ENCODE measurements around the gene FLAD1. TPM values are rescaled to one million over a fixed set of nuclear protein-coding genes. Genes with fewer than 3 reads are reported as not detected.
"Not testable (repeated sequence)": the region's sequence is repeated elsewhere in the genome, so short reads cannot be mapped to it uniquely, and the experiment has no call there.

FLAD1 gene
- total and polyA plus RNA-seq, 11 donors = 19.4 to 50.7 (median 27.4) TPM

- ATAC-seq (peak; percentile 86 to 93 (median 88)), DNase-seq (peak; percentile 95 to 99 (median 98))
- H3K27ac ChIP-seq = peak within 1 kb of the TSS; percentile 92 to 99 (median 99)
- intact Hi-C loops (cut with DNase I) = loop anchor here in 4 of 10 donors (1.0 to 5.0 kb wide), 6 partner anchors 9 to 78 kb away; partner anchors contain the start of genes ZBTB7B (in 2 of the 4), ADAM15 (in 1 of the 4), FLAD1 (in 1 of the 4) and PMVK (in 1 of the 4)
- no peaks in the 10 kb centered on the region for H3K9me3 ChIP-seq
- 0 to 1% (median 0%) methylated on average over 46 to 47 of the region's 47 CpGs for WGBS, 4 donors
- H3K36me3 ChIP-seq = peaks cover 0 to 13% (median 5%) of the 10 kb centered on the region in 9 donors
- H3K4me3 ChIP-seq = peak within 1 kb of the TSS; percentile 51 to 84 (median 74)
- no peaks in the 10 kb centered on the region for H3K27me3 ChIP-seq
- H3K4me1 ChIP-seq = peaks cover 22 to 61% (median 50%) of the 10 kb centered on the region in 12 donors
- TF ChIP-seq POLR2A (IDR thresholded peaks at IDR 0.05) (peak in 1 of 2 donors; percentile 51), CTCF (IDR thresholded peaks at IDR 0.05) (no peak)
Measured at GRCh38 chr1:154974102-154974807, 8.9 kb upstream of the FLAD1 start, which contains the start of gene CKS1B. CKS1B (plus strand) TSS chr1:154974681; CDS start chr1:154974746, 65 bp downstream.

- WGBS, 4 donors = 0% methylated on average over 30 of the region's 30 CpGs
- peaks cover 21 to 54% (median 44%) of the 10 kb centered on the region in 12 donors for H3K4me1 ChIP-seq
- H3K36me3 ChIP-seq = peaks cover 0 to 14% (median 5%) of the 10 kb centered on the region in 9 donors
- H3K4me3 ChIP-seq = peak overlapping the region; percentile 18 to 84 (median 74)
- no peaks in the 10 kb centered on the region for H3K9me3 ChIP-seq
- peak overlapping the region; percentile 76 to 99 (median 98) for H3K27ac ChIP-seq
- H3K27me3 ChIP-seq = no peaks in the 10 kb centered on the region
- ATAC-seq (peak; percentile 52 to 64 (median 62)), DNase-seq (peak; percentile 96 to 97 (median 96))
- intact Hi-C loops (cut with DNase I) = loop anchor here in 4 of 10 donors (1.0 to 5.0 kb wide), 6 partner anchors 8 to 77 kb away; partner anchors contain the start of genes ZBTB7B (in 2 of the 4), ADAM15 (in 1 of the 4), FLAD1 (in 1 of the 4) and PMVK (in 1 of the 4)
- TF ChIP-seq CTCF (IDR thresholded peaks at IDR 0.05) (no peak), POLR2A (IDR thresholded peaks at IDR 0.05) (peak in 1 of 2 donors; percentile 68)
Measured at GRCh38 chr1:154974808-154975408, 8.2 kb upstream of the FLAD1 start.

GRCh38 chr1:154975409-154976059 is 7.6 kb upstream of the FLAD1 start:
- H3K27ac ChIP-seq = peak overlapping the region; percentile 76 to 99 (median 98)
- H3K4me3 ChIP-seq = peak overlapping the region; percentile 18 to 84 (median 74)
- ATAC-seq (no peak), DNase-seq (peak in 4 of 5 donors; percentile 61 to 75 (median 66))
- peaks cover 16 to 48% (median 38%) of the 10 kb centered on the region in 12 donors for H3K4me1 ChIP-seq
- TF ChIP-seq CTCF (IDR thresholded peaks at IDR 0.05) = no peak
- no peak for TF ChIP-seq POLR2A (IDR thresholded peaks at IDR 0.05)
- no peaks in the 10 kb centered on the region for H3K9me3 ChIP-seq
- H3K36me3 ChIP-seq = peaks cover 0 to 14% (median 5%) of the 10 kb centered on the region in 9 donors
- 0 to 2% (median 1%) methylated on average over 24 of the region's 24 CpGs for WGBS, 4 donors
- intact Hi-C loops (cut with DNase I) = loop anchor here in 1 of 10 donors (2.0 kb wide), 1 partner anchor 25 kb away; no protein-coding TSS in a partner anchor
- no peaks in the 10 kb centered on the region for H3K27me3 ChIP-seq

- not testable (repeated sequence) for DNase-seq
Measured at GRCh38 chr1:154977762-154978161, 5.4 kb upstream of the FLAD1 start.

More at GRCh38 chr1:154977762-154978161, 5.4 kb upstream of the FLAD1 start:
- H3K27me3 ChIP-seq; H3K9me3 ChIP-seq; ATAC-seq; H3K4me3 ChIP-seq; intact Hi-C loops (cut with DNase I): not testable (repeated sequence)
- Histone ChIP-seq H3K36me3 (peaks cover 0 to 14% (median 5%) of the 10 kb centered on the region in 9 donors), H3K27ac (peak overlapping the region in 1 of 12 donors; percentile 40), H3K4me1 (peaks cover 8 to 32% (median 21%) of the 10 kb centered on the region in 12 donors)
- WGBS, 4 donors = 71 to 81% (median 78%) methylated on average over 3 of the region's 3 CpGs

All from heart left ventricle (tissue), 16 donors.